GF-D8 (cell line): ENCODE results near the gene MSX2.

Experiments used
- DNase-seq: peaks from one replicate; lab custom pipeline; 2025; lab: John Stamatoyannopoulos, UW

MSX2 gene

GRCh38 chr5:174724484-174725260, at the start of gene MSX2:
Gene MSX2, plus strand, starts transcription at chr5:174724582. Its CDS starts 78 bp downstream, at chr5:174724660.
- DNase-seq: no peak

DNA sequence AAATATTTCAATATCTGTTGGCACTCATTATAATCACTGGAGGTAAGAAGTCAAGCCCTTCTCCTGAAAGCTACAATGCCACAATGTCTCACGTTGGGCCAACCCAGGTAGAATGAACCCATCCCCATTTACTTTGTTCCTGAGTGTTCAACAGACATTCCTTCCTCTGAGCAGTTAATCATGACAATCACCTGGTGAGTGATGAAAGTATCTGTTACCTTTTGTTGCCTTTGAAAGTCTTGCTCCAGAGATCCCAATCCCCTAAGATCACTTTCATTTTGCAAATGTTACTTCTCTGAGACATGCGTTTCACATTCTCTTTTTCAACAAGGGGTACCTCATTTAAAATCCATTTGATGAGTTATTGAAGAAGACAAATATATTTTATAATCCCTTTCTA, 49.3 kb upstream of the MSX2 start:
- no peak for DNase-seq

- no peak for DNase-seq
These were observed 48.5 kb upstream of the MSX2 start for GRCh38 chr5:174675916-174676315.

DNA sequence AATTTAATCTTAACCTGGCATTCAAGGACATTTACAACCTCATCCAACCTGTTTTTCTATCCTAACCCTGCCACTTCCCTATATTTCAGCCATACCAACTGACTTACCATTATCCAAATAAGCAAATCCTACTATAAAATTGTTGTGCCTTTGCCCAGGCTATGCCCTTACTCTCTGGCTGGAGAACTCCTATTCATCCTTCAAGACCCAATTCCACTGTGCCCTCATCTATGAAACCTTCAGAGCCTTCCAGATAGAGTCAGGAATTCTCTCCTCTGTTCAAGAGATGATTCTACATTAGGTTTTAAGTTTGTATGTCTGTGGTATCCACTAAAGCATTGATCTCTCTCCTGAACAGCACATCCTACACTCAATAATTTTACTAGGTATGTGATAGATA, 46.3 kb upstream of the MSX2 start:
- no peak for DNase-seq

- DNase-seq: no peak
These were observed 43.3 kb upstream of the MSX2 start for GRCh38 chr5:174680901-174681565.

GRCh38 chr5:174687503-174687902, 36.9 kb upstream of the MSX2 start:
- no peak for DNase-seq

DNA sequence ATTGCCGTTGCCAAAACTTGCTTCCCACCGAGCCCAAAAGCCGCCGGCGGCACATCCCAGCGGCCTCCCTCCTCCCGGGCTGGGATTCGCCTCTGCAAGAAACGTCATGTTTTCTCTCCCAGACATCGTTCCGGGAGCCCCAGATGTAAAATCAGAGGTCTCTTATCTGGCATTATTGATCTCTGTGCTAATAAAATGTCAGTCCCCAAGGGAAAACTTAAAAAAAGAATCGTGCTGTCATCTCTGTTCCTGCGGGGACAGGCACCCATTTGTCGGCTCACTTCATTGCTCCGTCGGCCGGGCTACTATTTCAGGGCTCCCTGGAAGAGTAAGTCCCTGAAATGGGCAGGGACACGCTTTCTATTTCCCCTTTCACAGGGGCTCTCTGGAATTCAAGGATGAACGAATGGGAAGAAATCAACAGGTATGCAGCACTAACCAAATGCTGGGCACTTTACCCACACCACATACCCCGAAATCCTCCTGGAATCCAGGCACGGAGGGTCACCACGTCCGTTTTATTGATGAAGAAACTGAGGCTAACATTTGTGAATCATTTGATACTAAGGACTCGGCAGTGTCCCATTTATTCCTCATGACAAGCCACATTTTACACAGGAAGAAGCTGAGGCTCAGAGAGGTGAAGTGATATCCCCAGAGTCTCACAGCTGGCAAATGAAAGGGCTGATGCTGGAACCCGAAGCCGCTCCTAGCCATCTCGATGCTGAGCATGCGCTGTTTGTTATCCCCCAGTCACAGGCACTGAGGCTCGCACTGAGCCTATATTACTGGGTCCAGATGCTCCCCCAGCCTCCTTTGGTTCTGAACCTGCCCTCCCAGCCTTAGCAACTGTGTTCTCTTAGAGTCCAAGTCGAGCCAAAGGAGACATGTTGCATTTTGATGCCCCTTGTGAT, 35.7 kb upstream of the MSX2 start:
- DNase-seq: no peak

DNA sequence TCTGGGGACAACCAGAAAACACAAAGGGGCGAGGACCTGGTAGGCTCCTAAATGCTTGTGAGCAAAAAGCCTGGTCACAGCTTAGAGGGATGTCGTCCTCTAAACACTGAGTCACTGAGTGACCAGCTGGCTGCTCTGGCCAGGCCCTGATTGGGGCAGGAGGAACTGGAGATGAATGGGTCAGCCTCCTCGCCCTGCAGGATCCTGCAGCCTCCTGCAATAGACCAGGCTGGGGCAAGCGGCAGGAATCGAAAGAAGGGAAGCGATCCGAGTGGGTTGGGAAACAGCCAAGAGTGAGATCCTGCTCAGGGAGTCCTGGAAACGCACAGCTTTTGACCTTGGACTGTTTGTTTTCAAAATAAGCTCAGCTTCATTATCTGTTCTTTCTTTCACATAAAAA, 34.1 kb upstream of the MSX2 start:
- no peak for DNase-seq

- no peak for DNase-seq
These were observed 32.0 kb upstream of the MSX2 start for GRCh38 chr5:174692381-174692780.

DNA sequence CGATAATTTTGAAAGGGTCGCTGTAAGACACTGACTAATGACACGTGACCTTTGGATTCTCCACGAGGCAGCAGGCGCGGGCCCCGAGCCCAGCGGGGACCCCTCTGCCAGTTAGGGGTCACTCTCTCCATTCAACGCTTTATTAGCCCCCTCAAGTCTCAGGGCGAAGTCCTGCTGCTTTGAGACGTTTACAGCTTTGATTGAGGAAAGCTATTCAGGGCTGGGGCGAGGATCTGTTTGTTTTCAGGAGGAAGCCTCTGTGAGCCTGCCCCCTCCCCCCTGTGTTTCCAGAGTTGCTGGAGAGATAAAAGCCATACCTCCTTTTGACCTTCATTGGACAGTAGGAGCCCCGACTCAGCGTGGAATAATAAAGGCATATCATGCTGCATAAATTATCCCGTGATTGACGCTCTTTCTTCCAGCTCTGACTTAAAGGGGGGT, 31.4 kb upstream of the MSX2 start:
- DNase-seq: no peak

- DNase-seq: no peak
These were observed 30.5 kb upstream of the MSX2 start for GRCh38 chr5:174693697-174694385.

DNA sequence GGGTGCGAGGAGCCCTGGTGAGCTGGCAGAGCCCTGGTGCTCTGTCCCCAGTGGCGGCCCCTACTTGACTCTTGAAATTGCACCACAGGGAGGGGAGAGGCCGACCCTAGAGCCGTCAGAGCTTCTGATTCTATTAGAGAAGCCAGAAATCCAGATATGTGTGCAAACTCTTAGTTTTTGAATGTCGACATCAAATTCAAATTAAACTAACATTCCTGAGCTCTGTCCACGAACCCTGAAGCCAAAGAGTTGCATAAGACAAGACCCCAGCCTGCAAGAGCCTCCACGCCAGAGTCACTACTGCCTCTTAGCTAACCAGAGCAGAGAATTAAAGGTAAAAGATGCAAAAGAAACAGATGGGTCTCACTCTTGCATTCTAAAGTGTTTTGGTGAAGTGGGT, 29.8 kb upstream of the MSX2 start:
- no peak for DNase-seq

GRCh38 chr5:174698156-174698555, 26.2 kb upstream of the MSX2 start:
- no peak for DNase-seq

DNA sequence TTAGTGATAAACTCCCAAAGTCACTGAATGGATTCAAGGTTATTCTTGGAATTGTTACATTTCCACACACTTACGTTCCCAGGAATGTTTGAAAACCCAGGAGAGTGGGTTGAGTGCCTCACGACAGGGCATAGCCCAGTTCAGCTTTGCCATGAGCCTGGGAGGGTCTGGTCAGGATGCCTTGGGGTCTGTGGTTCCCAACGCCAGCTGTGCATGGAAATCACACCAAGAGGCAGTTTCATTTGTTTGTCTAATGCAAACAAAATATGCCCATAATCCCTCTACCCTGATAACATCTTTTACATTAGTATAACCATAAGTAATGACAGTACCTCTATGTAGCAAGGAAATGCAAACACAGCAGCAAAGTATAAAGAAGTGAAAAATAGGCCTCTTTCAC, 25.3 kb upstream of the MSX2 start:
- no peak for DNase-seq

DNA sequence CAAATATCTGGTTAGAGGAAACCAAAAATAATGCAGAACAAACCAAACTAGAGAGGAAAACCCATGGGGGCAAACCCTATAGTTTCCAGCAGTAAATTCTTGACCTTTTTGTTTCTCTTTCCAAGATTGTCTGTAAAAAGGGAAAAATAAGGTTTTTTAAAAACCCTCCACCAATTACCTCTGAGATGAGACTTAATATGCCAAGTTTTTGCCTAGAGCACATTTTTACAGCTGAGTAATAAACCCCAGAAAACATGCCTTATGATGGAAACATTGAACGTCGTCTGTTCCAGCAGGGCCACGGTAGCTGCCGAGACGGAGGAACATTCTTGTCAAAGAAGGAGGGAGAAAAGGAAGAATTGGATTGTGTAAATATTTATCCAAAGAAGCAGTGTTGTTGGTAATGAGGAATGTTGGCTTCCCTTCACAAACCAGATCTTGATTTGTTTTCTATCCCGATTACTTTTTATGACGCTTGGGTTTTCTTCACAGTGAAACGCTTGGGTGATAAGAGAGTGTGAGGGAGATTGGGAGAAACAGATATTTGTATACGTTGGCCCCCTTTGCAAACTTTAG, 17.3 kb upstream of the MSX2 start:
- no peak for DNase-seq

DNA sequence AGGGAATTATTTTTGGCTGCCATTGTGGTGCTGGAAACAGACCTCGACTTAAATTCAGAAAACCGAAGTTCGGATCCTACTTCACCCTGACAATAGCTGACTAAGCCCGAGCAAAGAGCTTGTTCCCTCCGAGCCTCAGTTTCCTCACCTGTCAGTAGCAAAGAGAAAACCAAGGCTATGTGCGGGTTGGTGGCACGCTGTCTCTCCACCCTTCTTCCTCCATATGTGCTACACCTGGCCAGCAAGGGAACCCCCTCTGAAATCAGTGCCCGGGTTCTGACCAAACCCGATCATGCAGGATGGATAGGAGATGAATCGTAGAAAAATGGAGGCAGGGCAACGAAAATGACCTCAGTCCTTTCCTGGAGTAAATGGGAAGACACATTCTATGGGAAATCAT, 16.7 kb upstream of the MSX2 start:
- no peak for DNase-seq

DNA sequence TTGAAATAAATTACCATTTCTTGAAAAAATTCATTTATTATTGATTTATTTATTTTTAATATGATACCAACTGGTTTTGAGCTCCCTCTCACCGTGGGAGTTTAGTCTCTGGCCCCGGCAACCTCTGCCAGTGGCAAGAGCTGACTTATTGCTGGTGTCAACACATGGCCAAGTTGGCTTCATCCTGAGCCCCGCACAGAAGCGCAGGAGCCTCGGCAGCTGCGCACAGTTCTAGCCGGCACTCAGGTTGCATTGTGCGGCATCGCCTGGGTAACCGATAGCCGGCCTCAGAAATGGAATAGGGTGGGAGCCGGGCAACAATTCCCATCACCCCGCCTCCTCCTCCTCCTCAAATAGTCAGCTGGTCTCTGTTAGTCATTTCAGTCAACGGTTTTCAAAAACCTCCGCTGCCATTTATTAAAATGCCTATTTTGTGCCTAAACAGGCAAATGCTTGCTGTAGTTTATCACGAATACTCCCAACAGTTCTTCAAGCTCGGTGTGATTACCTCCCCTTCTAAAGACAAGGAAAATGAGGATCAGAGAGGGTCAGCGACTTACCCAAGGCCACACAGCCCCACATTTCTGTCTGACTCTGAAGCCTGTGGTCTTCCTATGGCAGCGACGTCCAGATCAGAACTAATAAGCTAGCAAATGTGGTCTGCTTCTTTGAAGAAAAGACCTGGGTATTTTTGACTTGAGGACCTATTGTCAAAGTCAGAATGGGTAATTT, 15.7 kb upstream of the MSX2 start:
- no peak for DNase-seq

- no peak for DNase-seq
These were observed 9.6 kb upstream of the MSX2 start for GRCh38 chr5:174714751-174715150.

DNA sequence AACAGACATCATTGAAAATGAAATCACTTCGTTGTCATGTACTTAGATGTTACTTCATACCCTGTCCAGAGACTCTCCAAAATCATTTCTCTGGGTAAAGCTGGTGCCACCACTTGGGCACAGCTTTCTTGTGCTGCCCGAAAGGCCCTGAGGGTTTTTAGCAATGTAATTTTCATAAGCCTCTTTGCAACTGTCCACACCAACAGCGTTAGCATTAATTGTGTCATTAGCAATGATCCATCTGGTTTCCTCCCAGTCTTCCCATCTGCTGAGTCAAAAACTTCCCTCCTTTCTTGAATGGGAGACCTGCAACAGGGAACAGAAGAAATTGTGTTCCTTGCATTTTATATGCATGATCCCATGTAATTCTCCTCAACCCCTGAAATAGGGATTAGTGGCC, 8.6 kb upstream of the MSX2 start:
- DNase-seq: no peak

- no peak for DNase-seq
These were observed 6.4 kb upstream of the MSX2 start for GRCh38 chr5:174717826-174718455.
